HepG2 (cell line): Measurements from ENCODE around the gene ZBTB7B. TPM values are rescaled to one million over a fixed set of nuclear protein-coding genes. Genes with fewer than 3 reads are reported as not detected.

Experiments
- AFF4 ChIP-seq: sonication (generic); formaldehyde crosslinking; IDR thresholded peaks from 2 replicates; pipeline ENCODE4 v1.4.0; 2020; ENCODE audit warnings: missing genetic modification reagents
- CEBPG ChIP-seq: IDR thresholded peaks from 2 replicates; pipeline ENCODE4 v1.6.1; 2016
- CHCHD3 ChIP-seq: sonication (generic); formaldehyde crosslinking; IDR thresholded peaks from 2 replicates; pipeline ENCODE4 v1.8.0; 2022; ENCODE audit warnings: mild to moderate bottlenecking, missing genetic modification reagents, moderate library complexity
- GLMP ChIP-seq: sonication (generic); formaldehyde crosslinking; IDR thresholded peaks from 2 replicates; pipeline ENCODE4 v1.9.0; 2021; ENCODE audit warnings: missing genetic modification reagents, mild to moderate bottlenecking, borderline replicate concordance
- GMEB1 ChIP-seq: sonication (generic); formaldehyde crosslinking; IDR thresholded peaks from 2 replicates; pipeline ENCODE4 v1.5.1; 2020; ENCODE audit warnings: missing genetic modification reagents, mild to moderate bottlenecking, borderline replicate concordance
- HHEX ChIP-seq: IDR thresholded peaks from 2 replicates; pipeline ENCODE4 v1.6.1; 2016; ENCODE audit warnings: control low read depth
- ISL2 ChIP-seq: sonication (generic); formaldehyde crosslinking; IDR thresholded peaks from 2 replicates; pipeline ENCODE4 v1.5.0; 2020; ENCODE audit warnings: missing genetic modification reagents
- MEIS2 ChIP-seq: sonication (generic); formaldehyde crosslinking; IDR thresholded peaks from 2 replicates; pipeline ENCODE4 v1.9.0; 2021; ENCODE audit warnings: mild to moderate bottlenecking, missing genetic modification reagents
- MXD4 ChIP-seq: IDR thresholded peaks from 2 replicates; pipeline ENCODE4 v1.6.1; 2016; ENCODE audit warnings: mild to moderate bottlenecking, missing biosample characterization, missing genetic modification reagents
- NFKB2 ChIP-seq: sonication (generic); formaldehyde crosslinking; IDR thresholded peaks from 2 replicates; pipeline ENCODE4 v1.4.0; 2020; ENCODE audit warnings: missing genetic modification reagents, borderline replicate concordance
- TERF1 ChIP-seq: sonication (generic); formaldehyde crosslinking; IDR thresholded peaks from 2 replicates; pipeline ENCODE4 v1.8.0; 2022; ENCODE audit warnings: mild to moderate bottlenecking, missing genetic modification reagents, moderate library complexity
- ZNF574 ChIP-seq: sonication (generic); formaldehyde crosslinking; IDR thresholded peaks from 2 replicates; pipeline ENCODE4 v1.4.0; 2020; ENCODE audit warnings: missing genetic modification reagents
- ZNF713 ChIP-seq: sonication (generic); formaldehyde crosslinking; IDR thresholded peaks from 2 replicates; pipeline ENCODE4 v1.4.0; 2020; ENCODE audit warnings: mild to moderate bottlenecking, missing genetic modification reagents
- polyA plus RNA-seq, 8 experiments: library from polyadenylated mRNA; depleted of rRNA in 3 of 8; stranded (reverse) in 7 of 8; unstranded in 1 of 8; fragments of >200 nt; fragmentation: Illumina TruSeq in 4 of 8; extraction: Trizol in 4 of 8; gene quantifications; 2 replicates each; pipeline versions ENCODE4 v1.2.1 to v1.2.3, GENCODE V29; 2011 to 2016; ENCODE audit warnings: low read depth in 4 of 8, missing spikeins in 1 of 8, mixed read lengths in 1 of 8; ENCODE audit not compliant: insufficient read depth in 1 of 8
- total RNA-seq, 5 experiments: library from RNA; depleted of rRNA; stranded (reverse); fragments of >200 nt; fragmentation: Illumina TruSeq; extraction: Trizol; gene quantifications; 2 replicates each; pipeline ENCODE4 v1.2.3, GENCODE V29; 2016; ENCODE audit warnings: low read depth in 1 of 5

The ZBTB7B gene
- total and polyA plus RNA-seq, 2 of the 13 experiments (the other 11 are each of a cell fraction or from before 2014, with no cell fraction given), result 15.5 to 17.5 TPM

- TF ChIP-seq NFKB2 (CRISPR knock-in tag) (0 out of 2 replicates have a peak, but pooled peaks have one; percentile 70), ZNF713 (CRISPR knock-in tag) (0 out of 2 replicates have a peak, but pooled peaks have one; percentile 68), MEIS2 (CRISPR knock-in tag) (peak; percentile 79; the same call in 1 of the 2 replicates), ISL2 (CRISPR knock-in tag) (peak; percentile 76; the same call in 1 of the 2 replicates), GLMP (no peak), MXD4 (CRISPR knock-in tag) (peak; percentile 61; the same call in 1 of the 2 replicates), HHEX (CRISPR knock-in tag) (0 out of 2 replicates have a peak, but pooled peaks have one; percentile 7), ZNF574 (CRISPR knock-in tag) (peak; percentile 71), AFF4 (CRISPR knock-in tag) (no peak), CEBPG (peak; percentile 6; the same call in 1 of the 2 replicates), CHCHD3 (0 out of 2 replicates have a peak, but pooled peaks have one; percentile 73), GMEB1 (CRISPR knock-in tag) (0 out of 2 replicates have a peak, but pooled peaks have one; percentile 57), TERF1 (CRISPR knock-in tag) (no peak)
Measured at GRCh38 chr1:155000726-155001424, 1.7 kb upstream of the ZBTB7B start (continued).
